CD1c-positive myeloid dendritic cell (primary cell): Measurements from ENCODE around the gene DHCR24.
"Not testable (repeated sequence)": the region's sequence is repeated elsewhere in the genome, so short reads cannot be mapped to it uniquely, and the experiment has no call there.

ENCODE experiments used
- DNase-seq: peaks from one replicate; pipeline ENCODE4 v3.0.0-alpha.2; 2016; ENCODE audit errors: extremely low spot score

DHCR24 gene

GRCh38 chr1:54888080-54888733 lies 1.2 kb upstream of the DHCR24 start:
- no peak for DNase-seq

- DNase-seq, result no peak
Observed at GRCh38 chr1:54887665-54888071, 673 bp upstream of the DHCR24 start.

GRCh38 chr1:54885807-54886723 lies 930 bp downstream of the DHCR24 start:
- DNase-seq, result peak; percentile 57

GRCh38 chr1:54885237-54885679 lies 1.7 kb downstream of the DHCR24 start:
- no peak for DNase-seq

- no peak for DNase-seq
Observed at GRCh38 chr1:54884768-54885167, 2.2 kb downstream of the DHCR24 start.

GRCh38 chr1:54884135-54884586 lies 2.8 kb downstream of the DHCR24 start:
- no peak for DNase-seq

- DNase-seq, result no peak
Observed at GRCh38 chr1:54883349-54884102, 3.5 kb downstream of the DHCR24 start.

- no peak for DNase-seq
Observed at GRCh38 chr1:54882519-54882918, 4.5 kb downstream of the DHCR24 start.

- DNase-seq, result not testable (repeated sequence)
Observed at GRCh38 chr1:54881604-54882003, 5.4 kb downstream of the DHCR24 start.

- no peak for DNase-seq
Observed at GRCh38 chr1:54879872-54880271, 7.1 kb downstream of the DHCR24 start.

GRCh38 chr1:54876814-54877213 lies 10.2 kb downstream of the DHCR24 start:
- DNase-seq, result no peak

GRCh38 chr1:54875000-54875399 lies 12.0 kb downstream of the DHCR24 start:
- DNase-seq, result no peak

GRCh38 chr1:54874079-54874830 lies 12.7 kb downstream of the DHCR24 start:
- DNase-seq, result no peak

- no peak for DNase-seq
Observed at GRCh38 chr1:54872036-54872331, 15.0 kb downstream of the DHCR24 start.

GRCh38 chr1:54871275-54872035 lies 15.5 kb downstream of the DHCR24 start:
- DNase-seq, result no peak

- DNase-seq, result no peak
Observed at GRCh38 chr1:54870869-54871268, 16.1 kb downstream of the DHCR24 start.

GRCh38 chr1:54869173-54869851 lies 17.7 kb downstream of the DHCR24 start:
- DNase-seq, result no peak

- no peak for DNase-seq
Observed at GRCh38 chr1:54867717-54868057, 19.3 kb downstream of the DHCR24 start.

GRCh38 chr1:54866801-54867716 lies 19.9 kb downstream of the DHCR24 start:
- DNase-seq, result no peak
